GM21737 (cell line): ENCODE measurements around the gene APRT.
A peak's percentile ranks its signal among the peaks of the same experiment; 100 is the strongest.
"Not testable (repeated sequence)": the region's sequence is repeated elsewhere in the genome, so short reads cannot be mapped to it uniquely, and the experiment has no call there.

ENCODE experiments used
- ATAC-seq: cut with Tn5 transposase; IDR thresholded peaks from one replicate; pipeline ENCODE4 v1.9.1; 2021; ENCODE audit warnings: mild to moderate bottlenecking, moderate library complexity; ENCODE audit not compliant: unreplicated experiment

The APRT gene

GRCh38 chr16:88823646-88824045, 11.9 kb upstream of the APRT start:
- not testable (repeated sequence) for ATAC-seq

- no peak for ATAC-seq
Observed at GRCh38 chr16:88822281-88823040, 10.7 kb upstream of the APRT start.

- no peak for ATAC-seq
Observed at GRCh38 chr16:88821168-88821850, 9.6 kb upstream of the APRT start.

GRCh38 chr16:88820385-88821025, 8.8 kb upstream of the APRT start:
- ATAC-seq, result no peak

GRCh38 chr16:88819126-88819525, 7.4 kb upstream of the APRT start:
- ATAC-seq, result no peak

- no peak for ATAC-seq
Observed at GRCh38 chr16:88818575-88818874, 6.8 kb upstream of the APRT start.

GRCh38 chr16:88817785-88818574, 6.3 kb upstream of the APRT start:
- ATAC-seq, result no peak

DNA sequence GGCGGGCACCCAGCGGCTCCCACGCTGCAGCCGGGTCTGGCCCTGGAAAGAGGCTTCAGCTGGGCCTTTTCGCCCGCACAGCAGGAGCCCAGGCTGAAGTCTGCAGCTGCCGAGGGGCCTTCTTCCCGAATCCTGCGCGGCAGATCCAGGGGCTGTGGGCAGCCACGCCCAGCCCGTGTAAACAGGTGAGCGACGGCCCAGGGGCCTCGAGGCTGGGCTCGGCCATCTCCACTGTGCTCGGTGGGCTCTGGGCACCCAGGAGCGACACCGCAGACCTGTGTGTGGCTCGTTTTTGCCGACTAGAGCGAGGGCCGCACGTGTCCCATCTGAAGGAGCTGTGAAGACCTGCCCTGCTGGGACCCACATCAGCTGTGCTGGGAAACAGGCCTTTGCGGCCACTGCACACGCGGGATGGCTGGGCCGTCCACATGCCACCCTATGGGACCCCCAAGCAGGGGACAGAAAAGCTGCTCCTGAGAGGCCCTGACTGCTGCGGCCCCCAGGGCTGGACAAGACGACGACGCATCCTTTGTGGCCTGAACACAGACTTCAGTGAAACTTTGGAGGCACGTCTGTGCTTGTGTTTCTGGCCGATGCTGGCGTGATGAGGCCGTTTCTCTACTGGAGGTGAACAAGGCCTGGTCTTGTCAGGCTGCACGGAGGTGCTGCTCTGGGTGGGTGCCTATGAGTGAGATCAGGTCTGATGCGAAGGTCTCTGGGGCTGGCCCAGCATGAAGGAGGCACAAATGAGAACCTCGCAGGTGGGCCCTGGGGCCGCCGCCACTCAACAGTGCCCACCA, 5.2 kb upstream of the APRT start:
- ATAC-seq, result no peak

DNA sequence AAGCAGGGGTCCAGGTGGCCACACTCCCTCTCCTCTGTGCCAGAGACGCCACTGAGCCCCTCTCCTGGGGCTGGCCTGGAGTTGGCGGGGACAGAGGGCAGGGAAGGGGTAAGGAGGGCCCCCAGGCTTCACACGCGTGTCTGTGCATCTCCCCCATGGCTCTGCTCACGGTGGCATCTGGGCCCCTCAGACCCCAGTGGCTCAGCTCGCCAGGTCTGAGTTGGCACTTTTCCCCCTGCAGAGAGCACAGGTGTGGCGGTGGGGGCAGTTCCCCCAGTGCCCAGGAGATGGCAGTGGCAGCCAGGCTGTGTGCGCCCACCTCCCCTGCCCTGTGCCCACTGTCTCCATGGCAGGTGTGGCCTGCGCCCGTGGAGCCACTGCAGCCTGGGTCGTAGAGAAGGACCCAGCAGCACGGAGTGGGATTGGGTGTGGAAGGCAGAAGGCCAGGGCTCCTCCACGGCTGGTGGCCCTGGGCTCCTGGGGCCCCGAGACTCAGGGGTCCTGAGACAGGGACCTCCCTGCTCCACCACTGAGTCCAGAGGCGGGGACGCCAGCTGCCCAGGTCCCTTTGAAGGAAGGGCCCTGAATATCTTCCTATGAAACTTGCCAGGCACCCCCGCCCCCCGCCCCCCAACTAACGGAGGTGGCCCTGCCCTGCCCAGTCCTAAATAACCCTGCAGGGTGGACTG, 4.3 kb upstream of the APRT start:
- no peak for ATAC-seq

DNA sequence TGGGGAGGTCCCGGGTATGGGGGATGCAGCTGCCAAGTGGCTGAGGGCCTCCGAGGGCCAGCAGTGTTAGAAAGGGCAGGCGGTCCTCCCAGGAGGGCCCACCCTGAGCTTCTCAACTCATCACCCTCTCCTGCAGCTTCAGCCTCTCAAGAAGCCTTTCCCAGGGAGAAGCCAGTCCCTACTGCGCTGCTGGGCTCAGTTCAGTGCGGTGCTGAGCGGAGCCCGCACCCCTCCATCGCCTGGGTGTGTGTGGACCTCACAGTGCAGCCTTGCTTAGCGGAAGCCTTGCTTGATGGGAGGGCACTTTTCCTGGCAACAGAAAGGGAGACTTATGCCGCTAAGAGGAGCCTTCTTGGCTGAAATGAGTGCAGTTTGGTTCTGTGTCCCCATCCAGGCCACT, 3.5 kb upstream of the APRT start:
- ATAC-seq, result no peak

GRCh38 chr16:88814144-88814502, 2.4 kb upstream of the APRT start:
- ATAC-seq, result no peak

DNA sequence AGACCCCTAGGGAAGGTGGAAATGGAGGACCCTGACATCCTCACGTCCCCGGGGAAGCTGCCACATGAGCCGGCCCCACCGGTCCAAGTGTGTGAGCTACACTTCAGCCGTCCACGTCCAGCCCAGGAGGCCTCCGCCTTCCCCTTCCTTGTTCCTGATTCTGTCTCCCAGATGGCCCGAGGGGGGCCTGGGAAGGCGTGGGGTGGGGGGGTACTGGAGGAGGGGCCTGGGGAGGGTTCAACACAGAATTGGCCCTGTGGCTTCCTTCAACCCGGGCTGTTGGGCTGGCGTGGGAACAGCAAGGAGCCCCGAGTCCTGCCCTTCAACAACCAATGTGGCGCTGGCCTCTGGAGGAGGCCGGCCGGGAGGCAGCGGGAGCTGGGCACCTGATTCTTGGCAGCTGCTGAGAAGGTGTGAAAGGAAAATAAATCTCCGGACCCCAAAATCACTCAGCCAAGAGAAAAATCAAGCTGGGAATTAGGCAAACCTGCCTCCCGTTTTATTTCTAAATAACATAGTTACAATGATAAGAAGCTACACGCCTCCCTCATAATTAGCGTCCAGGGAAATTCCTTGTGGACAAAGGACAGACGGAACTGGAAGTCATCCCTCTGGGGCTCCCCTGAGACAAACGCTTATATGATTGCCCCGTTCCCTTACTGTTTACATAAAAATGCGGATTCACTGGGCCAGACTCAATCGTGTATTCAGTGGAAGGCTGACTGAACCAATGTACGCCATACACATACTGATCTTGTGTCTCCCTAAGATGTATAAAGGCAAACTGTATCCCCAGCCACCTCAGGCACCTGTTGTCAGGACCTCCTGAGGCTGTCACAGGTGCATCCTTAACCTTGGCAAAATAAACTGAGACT, 1.8 kb upstream of the APRT start:
- ATAC-seq, result no peak

DNA sequence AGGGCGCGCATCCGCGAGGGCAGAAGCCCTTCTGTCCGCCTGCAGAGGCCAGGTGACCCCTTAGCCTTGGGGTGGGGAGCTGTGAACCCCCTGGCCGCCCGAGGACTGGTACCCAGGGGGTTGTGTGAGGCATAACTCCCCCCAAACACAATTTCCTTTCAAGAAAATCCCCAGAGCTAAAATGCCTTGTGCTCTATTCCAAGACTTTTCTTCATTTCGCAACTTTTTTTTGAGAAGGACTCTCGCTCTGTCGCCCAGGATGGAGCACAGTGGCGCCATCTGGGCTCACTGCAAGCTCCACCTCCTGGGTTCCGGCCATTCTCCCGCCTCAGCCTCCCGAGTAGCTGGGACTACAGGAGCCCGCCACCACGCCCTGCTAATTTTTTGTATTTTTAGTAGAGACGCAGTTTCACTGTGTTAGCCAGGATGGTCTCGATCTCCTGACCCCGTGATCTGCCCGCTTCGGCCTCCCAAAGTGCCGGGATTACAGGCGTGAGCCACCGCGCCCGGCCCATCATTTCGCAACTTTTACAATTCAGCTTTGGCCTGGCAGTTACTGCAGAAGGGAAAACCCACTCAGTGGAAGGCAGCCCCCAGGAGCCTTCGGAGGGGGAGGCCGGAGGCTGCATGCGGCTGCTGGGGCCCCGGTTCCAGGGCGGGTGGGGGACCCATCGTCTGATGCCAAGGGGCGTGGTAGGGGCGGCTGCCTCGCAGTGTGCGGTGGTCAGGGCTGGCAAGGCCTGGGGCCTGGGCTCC, 963 bp upstream of the APRT start:
- ATAC-seq, result no peak

DNA sequence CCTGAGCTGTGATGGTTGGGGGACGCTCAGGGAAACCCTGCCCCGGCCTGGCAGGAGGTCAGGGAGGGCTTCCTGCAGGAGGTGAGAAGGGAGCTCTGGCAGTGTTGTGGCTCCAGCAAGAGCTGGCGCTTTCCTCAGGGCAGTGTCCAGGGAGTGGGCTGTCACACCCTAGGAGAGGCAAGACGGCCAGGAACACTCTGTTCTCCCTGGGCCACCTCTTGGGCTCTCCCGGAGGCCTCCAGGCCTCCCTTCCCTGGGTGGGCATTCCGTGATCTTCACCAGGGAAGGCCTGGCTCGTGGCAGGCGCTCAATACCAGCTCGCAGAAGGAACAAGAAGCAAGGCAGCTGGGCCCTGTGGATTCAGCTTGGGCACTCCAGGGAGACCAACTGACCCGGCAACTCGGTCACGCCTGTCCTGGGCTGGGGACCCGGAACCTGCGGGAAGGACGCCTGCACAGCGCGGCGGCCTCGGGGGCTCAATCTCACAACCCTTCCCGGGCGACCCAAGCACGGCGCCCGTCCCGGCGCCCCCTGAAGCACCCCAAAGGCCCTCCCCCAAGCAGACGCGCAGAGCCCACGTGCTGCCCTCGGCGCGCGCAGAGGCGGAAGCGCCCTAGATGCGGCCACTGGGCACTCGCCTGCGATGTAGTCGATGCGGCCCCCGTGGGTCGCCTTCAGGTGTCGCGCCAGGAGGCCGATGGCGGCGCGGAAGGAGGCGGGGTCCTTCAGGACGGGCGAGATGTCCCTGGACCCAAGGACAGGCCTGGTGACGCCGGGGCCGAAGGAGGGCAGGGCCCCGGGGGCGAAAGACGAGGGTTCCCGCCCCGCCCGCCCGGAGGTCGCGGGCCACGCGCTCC, 588 bp downstream of the APRT start:
- ATAC-seq, result peak; percentile 40

GRCh38 chr16:88810166-88810911, 1.4 kb downstream of the APRT start:
- no peak for ATAC-seq

DNA sequence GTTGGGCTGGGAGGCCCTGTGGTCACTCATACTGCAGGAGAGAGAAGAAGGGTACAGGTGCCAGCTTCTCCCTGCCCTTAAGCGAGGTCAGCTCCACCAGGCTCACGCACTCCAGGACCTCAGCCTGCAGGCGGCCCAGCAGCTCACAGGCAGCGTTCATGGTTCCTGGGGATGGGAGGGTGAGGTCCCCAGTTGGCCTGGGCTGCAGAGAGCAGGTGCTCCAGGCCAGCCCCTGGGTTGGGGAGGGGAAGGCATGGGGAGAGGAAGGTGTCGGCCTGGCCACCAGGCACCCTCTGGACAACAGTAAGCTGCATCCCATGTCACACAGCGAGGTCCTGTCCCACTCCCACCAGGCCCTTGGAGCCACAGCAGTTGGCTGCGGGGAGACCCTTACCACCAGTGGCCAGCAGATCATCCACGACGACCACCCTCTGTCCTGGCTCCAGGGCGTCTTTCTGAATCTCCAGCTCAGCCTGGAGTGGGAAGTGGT, 2.0 kb downstream of the APRT start:
- ATAC-seq, result no peak
